Hematopoietic multipotent progenitor cell treated with erythropoietin and hydrocortisone succinate and interleukin-3 and kit ligand, for 8 days (in vitro differentiated cells): ENCODE results near the gene TBX18.

Source experiments
- DNase-seq: peaks from one replicate; pipeline ENCODE4 v3.0.0-alpha.2; 2015

Gene TBX18

GRCh38 chr6:84772428-84773132 lies 8.2 kb upstream of the TBX18 start:
- DNase-seq, result no peak

DNA sequence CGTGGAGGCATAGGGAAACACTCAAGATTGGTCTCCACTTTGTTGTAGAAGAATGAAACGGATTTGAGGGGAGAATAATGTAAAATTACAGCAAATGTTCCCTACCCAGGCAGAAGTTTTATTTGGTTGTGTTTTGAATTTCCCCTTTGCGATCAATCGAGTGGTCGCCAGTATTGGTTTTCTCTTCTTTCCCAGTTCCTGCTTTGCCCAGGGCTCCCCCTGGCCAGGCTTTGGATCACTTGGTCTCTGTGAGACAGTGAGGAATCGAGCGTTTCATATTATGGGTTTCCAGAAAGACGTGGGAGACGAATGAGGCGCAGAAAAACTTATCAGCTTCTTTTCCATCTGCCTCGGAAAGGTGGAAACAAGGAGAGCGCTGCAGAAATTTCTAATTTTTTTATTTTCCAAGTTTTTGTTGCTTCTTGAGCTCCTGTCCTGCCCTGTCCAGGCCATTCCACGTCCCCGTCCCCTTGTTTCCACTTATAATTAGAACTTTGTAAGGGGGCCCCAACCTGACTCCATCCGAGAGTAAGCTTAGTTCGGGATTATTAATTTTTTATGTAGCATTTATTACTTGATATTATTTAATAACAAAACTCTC lies 7.5 kb upstream of the TBX18 start:
- DNase-seq, result no peak

GRCh38 chr6:84771125-84771755 lies 6.8 kb upstream of the TBX18 start:
- DNase-seq, result no peak

GRCh38 chr6:84770521-84770920 lies 6.1 kb upstream of the TBX18 start:
- no peak for DNase-seq

GRCh38 chr6:84769306-84769705 lies 4.9 kb upstream of the TBX18 start:
- no peak for DNase-seq

- no peak for DNase-seq
These were observed 4.2 kb upstream of the TBX18 start for GRCh38 chr6:84768442-84769174.

DNA sequence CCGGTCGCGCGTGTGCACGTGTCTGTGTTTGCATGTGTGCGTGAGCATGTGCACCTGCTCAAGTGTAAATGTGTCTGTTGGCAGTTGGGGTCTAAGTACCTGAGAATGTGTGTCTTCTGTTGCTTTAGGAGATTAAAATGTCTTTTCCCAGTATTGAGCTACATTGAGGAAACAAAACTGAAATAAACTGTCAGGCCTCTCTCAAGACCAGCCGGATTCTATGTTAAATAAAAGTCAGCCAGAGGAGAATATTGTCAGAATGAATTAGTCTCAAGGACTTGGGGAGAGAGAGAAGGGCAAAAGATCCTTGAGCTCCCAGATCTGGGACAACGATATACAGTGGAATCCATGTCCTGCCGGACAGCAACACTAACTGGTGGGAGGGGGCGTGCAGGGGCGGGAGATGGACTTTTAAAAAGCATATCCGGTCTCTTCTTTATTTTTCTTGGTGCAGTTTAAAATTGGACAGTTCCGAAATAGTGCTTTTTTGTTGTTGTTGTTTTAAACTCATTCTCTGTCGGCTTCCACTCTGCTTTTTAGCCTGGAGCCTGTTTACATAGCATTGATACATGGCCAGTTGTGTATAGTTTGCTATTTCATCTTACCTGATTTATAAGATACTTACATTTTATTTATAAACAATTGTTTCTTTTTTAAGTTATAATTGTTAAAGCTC lies 3.3 kb upstream of the TBX18 start:
- no peak for DNase-seq

GRCh38 chr6:84766799-84767525 lies 2.6 kb upstream of the TBX18 start:
- DNase-seq, result no peak

DNA sequence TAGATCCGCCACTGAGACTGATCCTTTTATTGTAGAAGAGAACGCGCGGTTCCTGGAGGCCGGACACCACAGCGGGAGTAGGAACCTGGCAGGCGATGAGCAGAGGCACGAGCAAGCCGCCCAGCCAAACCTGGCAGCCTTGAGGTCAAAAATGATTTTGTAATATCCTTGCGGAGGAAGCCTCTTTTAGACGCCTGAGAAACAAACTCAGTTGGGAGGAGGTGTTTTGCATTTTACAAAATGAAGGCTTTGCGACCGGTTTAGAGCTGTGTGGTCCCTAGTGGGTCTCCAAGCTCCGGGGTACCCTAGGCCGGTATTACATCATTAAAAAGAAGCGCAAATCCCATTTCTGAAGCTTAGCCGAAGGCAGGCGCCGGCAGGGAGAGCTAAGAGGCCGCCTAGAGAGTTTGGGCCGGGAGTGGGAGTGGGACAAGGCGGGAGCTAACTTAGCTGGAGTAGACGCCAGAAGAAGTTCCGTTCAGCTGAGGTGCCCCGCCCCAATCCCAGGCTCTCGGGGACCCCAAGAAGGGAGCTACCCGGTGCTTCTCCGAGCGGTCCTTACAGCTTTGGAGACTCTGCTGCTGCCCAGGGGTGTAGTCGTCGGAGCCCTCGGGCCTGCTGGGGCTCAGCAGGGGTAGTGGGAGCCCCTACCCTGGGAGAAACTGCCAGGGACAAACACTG lies 1.9 kb upstream of the TBX18 start:
- no peak for DNase-seq

GRCh38 chr6:84763886-84764331 lies 489 bp downstream of the TBX18 start:
- no peak for DNase-seq

- no peak for DNase-seq
These were observed 1.2 kb downstream of the TBX18 start for GRCh38 chr6:84763003-84763885.

- DNase-seq, result no peak
These were observed 2.0 kb downstream of the TBX18 start for GRCh38 chr6:84762220-84763002.

GRCh38 chr6:84758486-84758885 lies 5.9 kb downstream of the TBX18 start:
- DNase-seq, result no peak

GRCh38 chr6:84756877-84757276 lies 7.5 kb downstream of the TBX18 start:
- no peak for DNase-seq

DNA sequence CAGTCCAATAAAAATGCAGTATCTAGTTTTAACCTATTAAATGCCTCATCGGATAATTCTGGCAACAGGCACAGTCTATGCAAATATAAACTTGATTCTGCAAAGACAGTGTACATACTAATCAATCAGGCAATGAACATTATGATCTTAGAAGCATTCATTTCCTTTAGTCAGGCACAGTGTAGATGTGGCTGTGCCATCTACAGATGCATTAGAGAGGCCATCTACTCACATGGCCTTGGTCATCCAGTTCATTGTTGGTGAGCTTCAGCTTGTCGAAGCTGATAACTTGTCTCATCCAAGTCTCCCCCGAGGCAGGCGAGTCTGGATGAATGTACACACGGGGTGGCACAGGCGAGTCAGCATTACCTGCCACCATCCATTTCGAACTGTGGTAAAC lies 7.9 kb downstream of the TBX18 start:
- DNase-seq, result no peak

GRCh38 chr6:84753173-84753572 lies 11.2 kb downstream of the TBX18 start:
- DNase-seq, result no peak

DNA sequence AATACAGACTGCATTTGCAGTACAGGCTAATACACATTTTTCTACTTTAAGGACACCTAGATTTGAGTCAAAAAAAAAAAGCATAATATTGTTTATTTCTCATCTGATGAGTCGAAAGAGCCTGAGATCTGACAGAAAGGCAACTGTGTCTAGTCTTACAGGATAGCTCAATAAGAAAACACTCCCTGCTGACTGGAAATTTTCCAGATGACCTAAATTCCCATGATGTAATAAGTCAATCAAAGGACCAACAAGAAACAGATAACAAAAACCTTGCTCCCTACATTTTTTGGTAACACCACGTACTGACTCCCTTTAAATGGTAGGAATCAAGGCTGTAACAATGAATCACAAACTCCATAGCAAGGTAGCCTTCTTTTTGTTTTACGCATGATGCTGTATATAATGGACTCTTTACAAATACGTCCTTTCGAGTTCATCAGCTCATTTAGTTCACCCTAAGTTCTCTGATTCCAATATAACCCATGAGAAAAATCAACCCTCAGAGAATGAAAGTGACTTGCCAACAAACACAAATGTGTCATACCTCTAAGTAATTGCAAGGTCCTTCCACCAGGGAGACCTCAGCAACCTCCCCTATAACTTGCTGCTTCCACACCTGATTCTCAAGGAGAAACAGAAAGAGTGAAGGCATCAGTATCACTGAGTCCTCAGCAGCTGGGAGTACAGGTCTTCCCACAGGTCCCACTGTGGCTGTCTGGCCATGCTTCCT lies 12.1 kb downstream of the TBX18 start:
- no peak for DNase-seq

- DNase-seq, result no peak
These were observed 15.2 kb downstream of the TBX18 start for GRCh38 chr6:84749181-84749580.

DNA sequence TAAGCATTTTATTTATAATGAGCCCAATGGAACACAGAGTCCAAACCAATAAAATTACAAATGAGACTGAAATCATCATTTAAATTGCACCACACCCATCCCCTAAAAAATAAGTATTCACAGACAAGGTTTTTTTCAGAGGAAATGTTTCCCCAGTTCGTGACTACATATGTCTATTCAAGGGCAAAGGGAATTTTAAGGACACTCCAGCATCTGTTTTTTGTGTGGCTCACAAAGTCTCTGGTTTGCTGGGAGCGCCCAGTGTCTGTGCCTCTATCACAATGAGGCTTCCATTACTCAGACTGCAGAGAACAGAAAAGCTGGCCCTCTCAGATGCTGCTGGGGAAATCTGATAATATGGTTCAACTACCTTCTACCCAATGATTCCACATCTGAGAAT lies 16.0 kb downstream of the TBX18 start:
- DNase-seq, result no peak
